Esophagus squamous epithelium (tissue), 5 donors: ENCODE measurements around the gene PPP4C. TPM values are rescaled to one million over a fixed set of nuclear protein-coding genes. Genes with fewer than 3 reads are reported as not detected.

Experiments used
- DNase-seq: peaks from one replicate; lab custom pipeline; 2025; lab: John Stamatoyannopoulos, UW
- H3K27ac ChIP-seq, 4 donors: fragments of 200-600 bp; sonication (generic); one replicate each; pipeline ENCODE4 v1.5.1; 2016 to 2019; ENCODE audit warnings: mild to moderate bottlenecking in 1 of 4
- H3K27me3 ChIP-seq, 4 donors: fragments of 200-600 bp; sonication (generic); 1 replicate in 3 of 4; 2 replicates in 1 of 4; pipeline versions ENCODE4 v1.5.1 to v1.6.0; 2017 to 2021; ENCODE audit warnings: antibody characterized with exemption in 1 of 4
- H3K36me3 ChIP-seq, 3 donors: fragments of 200-600 bp; sonication (generic); one replicate each; pipeline ENCODE4 v1.5.1; 2016 to 2019
- H3K4me1 ChIP-seq, 3 donors: fragments of 200-600 bp; sonication (generic); one replicate each; pipeline ENCODE4 v1.5.1; 2017 to 2019
- H3K4me3 ChIP-seq, 4 donors: fragments of 200-600 bp; sonication (generic); 1 replicate in 3 of 4; 2 replicates in 1 of 4; pipeline ENCODE4 v1.5.1; 2016 to 2019; ENCODE audit warnings: mild to moderate bottlenecking in 2 of 4, moderate library complexity in 1 of 4
- H3K9me3 ChIP-seq, 3 donors: fragments of 200-600 bp; sonication (generic); one replicate each; pipeline ENCODE4 v1.5.1; 2016 to 2019
- POLR2A ChIP-seq, 4 donors: fragments of 450-650 bp; IDR thresholded peaks; one replicate each; pipeline ENCODE4 v1.6.1; 2017; ENCODE audit warnings: antibody characterized with exemption in 4 of 4, mild to moderate bottlenecking in 4 of 4, moderate library complexity in 3 of 4
- WGBS, 2 donors: methylation state at CpG; one replicate each; pipeline ENCODE4 v1.1.5; 2018; 5-methylcytosine and 5-hydroxymethylcytosine counted together
- intact Hi-C: fragments of 100-400 bp; cut with DNase I; formaldehyde crosslinking; loops from one replicate; pipeline ENCODE4 v1.15.0; 2022
- total RNA-seq, 4 donors: library from RNA; depleted of rRNA; stranded (reverse); fragments of >200 nt; gene quantifications; one replicate each; pipeline ENCODE4 v1.1.0, GENCODE V29; 2016
- TF ChIP-seq, protein P1 (sequence below), 6 experiments: fragments of 450-650 bp in 4 of 6; fragments of 200-600 bp in 2 of 6; sonication (generic) in 2 of 6; IDR thresholded peaks; one replicate each; pipeline ENCODE4 v1.5.1; 2016 to 2019; ENCODE audit warnings: antibody characterized with exemption in 6 of 6, mild to moderate bottlenecking in 4 of 6, moderate library complexity in 4 of 6
- donor health status: DM: yes; HTN: yes; CAD: no.

Gene PPP4C
- total RNA-seq, 4 donors from 2014 or later, result 67.9 to 100 (median 78.4) TPM

DNA sequence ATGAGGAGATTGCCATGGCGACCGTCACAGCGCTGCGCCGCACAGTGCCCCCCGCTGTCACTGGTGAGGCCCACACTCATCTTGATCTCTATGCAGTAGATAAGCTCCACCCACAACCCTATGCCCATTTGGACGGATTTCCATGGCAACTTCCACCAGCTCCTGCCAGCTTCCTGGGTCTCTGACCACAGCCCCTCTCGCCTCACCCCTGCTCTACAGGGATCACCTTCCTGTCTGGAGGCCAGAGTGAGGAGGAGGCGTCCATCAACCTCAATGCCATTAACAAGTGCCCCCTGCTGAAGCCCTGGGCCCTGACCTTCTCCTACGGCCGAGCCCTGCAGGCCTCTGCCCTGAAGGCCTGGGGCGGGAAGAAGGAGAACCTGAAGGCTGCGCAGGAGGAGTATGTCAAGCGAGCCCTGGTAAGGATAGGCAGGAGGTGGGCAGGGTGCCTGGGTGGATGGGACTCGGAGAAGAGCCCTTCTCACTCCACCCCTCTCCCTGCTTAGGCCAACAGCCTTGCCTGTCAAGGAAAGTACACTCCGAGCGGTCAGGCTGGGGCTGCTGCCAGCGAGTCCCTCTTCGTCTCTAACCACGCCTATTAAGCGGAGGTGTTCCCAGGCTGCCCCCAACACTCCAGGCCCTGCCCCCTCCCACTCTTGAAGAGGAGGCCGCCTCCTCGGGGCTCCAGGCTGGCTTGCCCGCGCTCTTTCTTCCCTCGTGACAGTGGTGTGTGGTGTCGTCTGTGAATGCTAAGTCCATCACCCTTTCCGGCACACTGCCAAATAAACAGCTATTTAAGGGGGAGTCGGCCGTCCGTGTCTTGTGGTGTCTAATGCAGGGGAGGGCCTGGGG lies 6.0 kb upstream of the PPP4C start:
- H3K36me3 ChIP-seq, result peaks cover 36 to 72% (median 50%) of the 10 kb centered on the region in 3 donors
- no peaks in the 10 kb centered on the region for H3K9me3 ChIP-seq
- peak overlapping the region in 3 of 4 donors; percentile 41 to 100 (median 57) for H3K27ac ChIP-seq
- H3K4me3 ChIP-seq, result peak overlapping the region in 1 of 4 donors; percentile 34
- peaks cover 35 to 64% (median 39%) of the 10 kb centered on the region in 3 donors for H3K4me1 ChIP-seq
- WGBS, 2 donors, result 70 to 73% methylated on average over 8 to 20 of the region's 31 CpGs
- DNase-seq, result no peak
- intact Hi-C loops, result no loop called here
- no peak for TF ChIP-seq POLR2A (IDR thresholded peaks at IDR 0.05)
- TF ChIP-seq, protein P1, sequence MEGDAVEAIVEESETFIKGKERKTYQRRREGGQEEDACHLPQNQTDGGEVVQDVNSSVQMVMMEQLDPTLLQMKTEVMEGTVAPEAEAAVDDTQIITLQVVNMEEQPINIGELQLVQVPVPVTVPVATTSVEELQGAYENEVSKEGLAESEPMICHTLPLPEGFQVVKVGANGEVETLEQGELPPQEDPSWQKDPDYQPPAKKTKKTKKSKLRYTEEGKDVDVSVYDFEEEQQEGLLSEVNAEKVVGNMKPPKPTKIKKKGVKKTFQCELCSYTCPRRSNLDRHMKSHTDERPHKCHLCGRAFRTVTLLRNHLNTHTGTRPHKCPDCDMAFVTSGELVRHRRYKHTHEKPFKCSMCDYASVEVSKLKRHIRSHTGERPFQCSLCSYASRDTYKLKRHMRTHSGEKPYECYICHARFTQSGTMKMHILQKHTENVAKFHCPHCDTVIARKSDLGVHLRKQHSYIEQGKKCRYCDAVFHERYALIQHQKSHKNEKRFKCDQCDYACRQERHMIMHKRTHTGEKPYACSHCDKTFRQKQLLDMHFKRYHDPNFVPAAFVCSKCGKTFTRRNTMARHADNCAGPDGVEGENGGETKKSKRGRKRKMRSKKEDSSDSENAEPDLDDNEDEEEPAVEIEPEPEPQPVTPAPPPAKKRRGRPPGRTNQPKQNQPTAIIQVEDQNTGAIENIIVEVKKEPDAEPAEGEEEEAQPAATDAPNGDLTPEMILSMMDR (IDR thresholded peaks at IDR 0.05), result no peak
- no peaks in the 10 kb centered on the region for H3K27me3 ChIP-seq

DNA sequence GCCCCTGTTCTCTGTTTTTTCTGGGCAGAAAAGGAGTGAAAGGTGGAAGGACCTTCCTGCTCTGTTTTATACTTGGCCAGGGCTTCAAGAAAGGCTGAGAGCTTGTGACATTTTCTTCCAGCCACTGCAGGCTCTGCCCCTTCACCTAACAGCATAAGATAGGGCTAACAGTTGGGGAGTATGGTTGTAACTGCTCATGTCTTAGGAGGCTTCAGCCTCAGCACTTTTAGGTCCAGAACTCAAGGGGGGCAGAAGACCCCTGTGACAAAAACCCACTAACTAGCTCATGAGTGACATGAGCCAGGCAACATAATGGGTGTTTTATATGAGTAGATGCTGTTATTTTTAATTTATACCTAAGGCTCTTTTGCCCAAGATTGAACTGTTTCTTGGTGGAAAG lies 5.3 kb upstream of the PPP4C start:
- DNase-seq, result no peak
- no peaks in the 10 kb centered on the region for H3K9me3 ChIP-seq
- H3K4me1 ChIP-seq, result peaks cover 41 to 70% (median 45%) of the 10 kb centered on the region in 3 donors
- intact Hi-C loops, result no loop called here
- H3K4me3 ChIP-seq, result peak overlapping the region in 1 of 4 donors; percentile 34
- no peak for TF ChIP-seq POLR2A (IDR thresholded peaks at IDR 0.05)
- TF ChIP-seq, protein P1 (IDR thresholded peaks at IDR 0.05), result no peak
- H3K36me3 ChIP-seq, result peaks cover 36 to 72% (median 50%) of the 10 kb centered on the region in 3 donors
- H3K27me3 ChIP-seq, result no peaks in the 10 kb centered on the region
- H3K27ac ChIP-seq, result peak overlapping the region in 3 of 4 donors; percentile 41 to 100 (median 57)

DNA sequence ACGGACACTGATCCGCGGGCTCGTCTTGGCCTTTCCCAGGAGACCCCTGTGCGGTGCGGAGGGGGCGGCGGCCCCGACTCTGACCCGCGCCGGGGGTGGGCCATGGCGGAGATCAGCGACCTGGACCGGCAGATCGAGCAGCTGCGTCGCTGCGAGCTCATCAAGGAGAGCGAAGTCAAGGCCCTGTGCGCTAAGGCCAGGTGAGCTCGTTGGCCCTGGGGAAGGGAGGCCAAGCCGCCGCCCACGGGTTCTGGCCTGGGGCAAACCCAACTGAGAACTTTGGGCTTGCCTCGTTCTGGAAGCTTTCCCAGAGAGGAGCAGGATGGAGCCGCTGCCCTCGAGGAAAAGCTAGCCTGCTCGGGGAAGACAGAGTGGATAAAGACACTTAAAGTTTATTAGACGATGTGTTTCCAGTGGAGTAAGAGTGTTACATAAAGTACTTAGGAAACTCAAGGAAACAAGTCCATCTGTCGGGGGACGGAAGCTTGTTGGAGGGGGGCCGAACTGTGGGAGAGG lies 540 bp downstream of the PPP4C start:
- no peaks in the 10 kb centered on the region for H3K27me3 ChIP-seq
- H3K4me1 ChIP-seq, result peaks cover 26 to 54% (median 30%) of the 10 kb centered on the region in 3 donors
- intact Hi-C loops, result no loop called here
- no peak for TF ChIP-seq POLR2A (IDR thresholded peaks at IDR 0.05)
- TF ChIP-seq, protein P1 (IDR thresholded peaks at IDR 0.05), result no peak
- no peaks in the 10 kb centered on the region for H3K9me3 ChIP-seq
- peak overlapping the region; percentile 95 to 98 (median 96) for H3K27ac ChIP-seq
- 0 to 2% methylated on average over 7 to 10 of the region's 33 CpGs for WGBS, 2 donors
- DNase-seq, result no peak
- peak overlapping the region; percentile 84 to 99 (median 96) for H3K4me3 ChIP-seq
- peaks cover 14 to 70% (median 15%) of the 10 kb centered on the region in 3 donors for H3K36me3 ChIP-seq

- 54 to 70% methylated on average over 6 of the region's 6 CpGs for WGBS, 2 donors
These were observed 1.9 kb downstream of the PPP4C start for GRCh38 chr16:30077656-30078055.

More at GRCh38 chr16:30077656-30078055, 1.9 kb downstream of the PPP4C start:
- Histone ChIP-seq H3K27me3 (no peaks in the 10 kb centered on the region), H3K4me1 (peaks cover 26 to 53% (median 30%) of the 10 kb centered on the region in 3 donors), H3K27ac (peak overlapping the region in 1 of 4 donors; percentile 98), H3K9me3 (no peaks in the 10 kb centered on the region), H3K36me3 (peaks cover 10 to 70% (median 21%) of the 10 kb centered on the region in 3 donors), H3K4me3 (peak overlapping the region in 1 of 4 donors; percentile 93)
- DNase-seq, result no peak
- intact Hi-C loops, result no loop called here
- TF ChIP-seq POLR2A (IDR thresholded peaks at IDR 0.05), result no peak
- TF ChIP-seq, protein P1 (IDR thresholded peaks at IDR 0.05), result no peak
